Choroid plexus epithelial cell (primary cell): ENCODE measurements around the gene RAB22A.

Experiments
- DNase-seq: peaks from one replicate; pipeline ENCODE4 v3.0.0-alpha.2; 2010; ENCODE audit warnings: low read depth
- H3K4me3 ChIP-seq: 2 replicates; pipeline ENCODE4 v1.5.1; 2011; ENCODE audit warnings: low read depth, mild to moderate bottlenecking, control low read depth, low read length, moderate library complexity
- TF ChIP-seq, protein P1 (sequence below): conservative IDR thresholded peaks from 2 replicates; pipeline ENCODE4 v1.5.1; 2011; ENCODE audit warnings: low read depth, mild to moderate bottlenecking, control low read depth, inconsistent platforms, low read length, moderate library complexity

The RAB22A gene

DNA sequence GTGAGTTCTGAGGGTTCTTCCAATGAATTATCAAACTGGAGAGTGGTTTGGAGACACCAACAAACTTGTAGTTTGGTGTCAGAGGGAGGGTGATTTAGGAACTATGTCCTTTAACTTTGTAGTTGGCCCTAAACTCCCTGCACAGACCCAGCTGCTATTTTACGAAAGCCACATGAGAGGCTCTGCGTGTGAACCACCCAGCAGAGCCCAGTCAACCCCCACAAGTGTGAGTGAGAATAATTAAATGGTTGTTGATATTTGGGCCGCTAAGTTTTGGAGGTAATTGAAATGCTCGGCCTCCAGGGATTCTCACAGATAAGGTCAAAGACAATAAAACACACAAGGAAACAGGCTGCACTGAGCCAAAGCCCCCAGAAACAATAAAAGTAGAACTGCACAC is 72.6 kb downstream of the RAB22A start:
- H3K4me3 ChIP-seq = no peak overlapping the region
- TF ChIP-seq, protein P1, sequence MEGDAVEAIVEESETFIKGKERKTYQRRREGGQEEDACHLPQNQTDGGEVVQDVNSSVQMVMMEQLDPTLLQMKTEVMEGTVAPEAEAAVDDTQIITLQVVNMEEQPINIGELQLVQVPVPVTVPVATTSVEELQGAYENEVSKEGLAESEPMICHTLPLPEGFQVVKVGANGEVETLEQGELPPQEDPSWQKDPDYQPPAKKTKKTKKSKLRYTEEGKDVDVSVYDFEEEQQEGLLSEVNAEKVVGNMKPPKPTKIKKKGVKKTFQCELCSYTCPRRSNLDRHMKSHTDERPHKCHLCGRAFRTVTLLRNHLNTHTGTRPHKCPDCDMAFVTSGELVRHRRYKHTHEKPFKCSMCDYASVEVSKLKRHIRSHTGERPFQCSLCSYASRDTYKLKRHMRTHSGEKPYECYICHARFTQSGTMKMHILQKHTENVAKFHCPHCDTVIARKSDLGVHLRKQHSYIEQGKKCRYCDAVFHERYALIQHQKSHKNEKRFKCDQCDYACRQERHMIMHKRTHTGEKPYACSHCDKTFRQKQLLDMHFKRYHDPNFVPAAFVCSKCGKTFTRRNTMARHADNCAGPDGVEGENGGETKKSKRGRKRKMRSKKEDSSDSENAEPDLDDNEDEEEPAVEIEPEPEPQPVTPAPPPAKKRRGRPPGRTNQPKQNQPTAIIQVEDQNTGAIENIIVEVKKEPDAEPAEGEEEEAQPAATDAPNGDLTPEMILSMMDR = no peak
- no peak for DNase-seq

DNA sequence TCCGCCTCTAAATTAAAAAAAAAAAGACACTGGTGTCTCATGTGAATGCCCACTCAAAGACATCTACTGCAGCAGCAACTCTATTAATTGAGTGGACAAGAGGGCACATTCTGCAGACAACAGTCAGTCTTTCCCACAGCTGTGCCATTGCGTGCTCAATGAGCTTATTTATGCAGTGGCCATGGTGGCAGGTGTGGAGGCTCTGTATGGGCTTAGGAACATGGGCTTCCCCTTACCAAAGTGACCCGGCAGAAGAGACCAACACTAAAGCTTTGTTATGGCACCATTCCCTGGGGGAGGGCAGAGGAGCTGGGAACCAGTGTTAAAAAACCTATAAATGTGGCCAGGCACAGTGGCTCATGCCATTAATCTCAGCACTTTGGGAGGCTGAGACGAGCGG is 75.3 kb downstream of the RAB22A start:
- H3K4me3 ChIP-seq = no peak overlapping the region
- TF ChIP-seq, protein P1 = no peak
- no peak for DNase-seq

DNA sequence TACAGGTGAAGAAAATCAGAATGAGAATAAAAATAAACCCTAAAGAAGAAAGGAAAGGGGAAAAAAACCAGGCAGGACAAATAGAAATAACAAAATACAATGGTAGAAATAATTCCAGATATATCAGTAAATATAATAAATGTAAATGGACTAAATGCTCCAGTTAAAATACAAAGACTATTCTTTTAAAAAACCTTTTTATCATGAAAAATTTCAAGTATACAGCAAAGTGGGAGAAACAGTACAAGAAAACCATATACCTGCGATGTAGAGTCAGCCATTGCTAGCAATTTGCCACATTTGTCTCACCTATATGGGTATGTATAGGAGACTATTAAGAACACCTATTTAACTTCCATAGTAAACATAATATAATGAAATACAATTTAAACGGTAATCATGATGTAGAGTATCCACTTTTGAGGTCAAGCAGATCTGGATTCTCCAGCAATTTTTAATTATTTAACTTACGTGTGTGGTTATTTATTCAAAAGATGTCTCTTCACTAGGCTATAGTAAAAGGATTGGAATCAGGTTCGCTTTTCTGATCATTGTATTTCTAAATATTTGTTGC is 78.6 kb downstream of the RAB22A start:
- no peak overlapping the region for H3K4me3 ChIP-seq
- TF ChIP-seq, protein P1 = no peak
- no peak for DNase-seq

DNA sequence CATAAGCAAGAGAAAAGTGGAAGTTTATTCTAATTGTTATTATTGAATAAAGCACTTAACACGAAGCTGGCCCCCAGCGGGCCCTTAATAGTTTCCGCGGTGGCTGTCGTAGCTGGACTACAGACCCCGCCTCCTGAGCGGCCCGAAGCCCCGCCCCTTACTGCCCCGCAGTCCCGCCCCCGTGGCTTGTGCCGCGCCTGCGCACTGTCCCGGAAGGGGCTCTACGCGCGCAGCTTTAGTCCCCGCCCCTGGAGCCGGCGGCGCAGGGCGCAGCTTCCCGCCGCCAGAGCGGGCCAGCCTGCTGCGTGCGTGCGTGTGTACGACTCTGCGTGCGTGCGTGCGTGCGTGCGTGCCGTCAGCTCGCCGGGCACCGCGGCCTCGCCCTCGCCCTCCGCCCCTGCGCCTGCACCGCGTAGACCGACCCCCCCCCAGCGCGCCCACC is 79.4 kb downstream of the RAB22A start, which contains the start of gene VAPB:
VAPB (plus strand) TSS at position 348 of the 442 bp plus-strand sequence. CDS start 231 bp downstream, outside the sequence.
- DNase-seq = peak; percentile 98
- peak within 1 kb of the TSS; percentile 96 for H3K4me3 ChIP-seq
- TF ChIP-seq, protein P1 = no peak

DNA sequence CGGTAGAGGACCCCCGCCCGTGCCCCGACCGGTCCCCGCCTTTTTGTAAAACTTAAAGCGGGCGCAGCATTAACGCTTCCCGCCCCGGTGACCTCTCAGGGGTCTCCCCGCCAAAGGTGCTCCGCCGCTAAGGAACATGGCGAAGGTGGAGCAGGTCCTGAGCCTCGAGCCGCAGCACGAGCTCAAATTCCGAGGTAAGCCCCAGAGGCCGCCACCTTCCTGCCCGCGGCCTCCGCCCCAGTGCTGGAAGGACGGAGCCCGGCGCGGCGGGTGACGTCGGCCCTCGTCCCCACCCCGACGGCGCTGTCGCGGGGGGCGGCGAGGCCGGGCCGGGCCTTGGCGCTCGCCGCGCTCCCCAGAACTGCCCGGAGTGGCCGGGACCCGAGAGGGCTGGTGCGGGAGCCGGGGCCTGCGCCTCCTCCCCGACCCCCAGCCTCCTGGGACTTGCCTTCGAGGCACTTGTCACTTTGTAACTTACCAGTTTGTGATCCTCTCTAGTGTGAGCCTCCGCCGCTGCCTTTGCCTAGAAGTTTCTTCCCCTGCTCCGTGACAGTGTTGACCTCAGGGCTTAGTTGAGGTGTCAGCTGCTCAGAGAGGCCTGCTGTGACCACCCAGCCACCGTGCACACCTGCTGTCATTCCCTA is 79.9 kb downstream of the RAB22A start:
- peak overlapping the region; percentile 96 for H3K4me3 ChIP-seq
- TF ChIP-seq, protein P1 = no peak
- DNase-seq = peak; percentile 31

DNA sequence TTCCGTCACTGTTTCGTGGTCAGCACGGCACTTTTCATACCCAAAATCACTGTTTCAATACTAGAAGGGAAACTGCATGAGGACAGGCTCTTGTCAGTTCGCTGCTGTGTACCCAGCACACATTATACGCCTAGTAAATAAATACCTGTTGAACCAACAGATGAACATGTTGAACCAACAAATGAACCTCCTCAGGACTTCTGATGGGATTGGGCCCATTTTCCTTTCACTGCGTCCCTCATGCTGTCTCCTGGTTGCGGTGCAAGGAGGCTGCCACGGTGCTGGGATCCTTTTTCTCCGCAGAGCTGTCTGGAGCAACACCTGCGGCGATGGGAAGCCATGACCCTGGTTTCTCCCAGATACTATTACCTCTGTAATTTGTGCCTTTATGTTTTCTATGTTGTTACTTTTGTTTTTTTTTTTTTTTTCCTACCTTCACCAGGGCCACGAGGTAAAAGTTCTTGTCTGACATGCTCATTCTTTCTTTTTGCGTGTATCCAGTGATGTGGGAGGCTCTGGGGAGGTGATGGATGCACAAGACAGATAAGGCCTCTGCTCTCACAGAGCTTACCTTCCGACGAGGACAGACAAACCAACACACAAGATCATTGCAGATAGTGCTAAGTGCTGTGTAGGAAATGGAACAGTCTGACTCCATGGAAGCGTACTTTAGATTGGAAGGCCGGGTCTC is 80.6 kb downstream of the RAB22A start:
- TF ChIP-seq, protein P1 = no peak
- H3K4me3 ChIP-seq = peak overlapping the region; percentile 96
- DNase-seq = no peak
